GM12873 (cell line): Measurements from ENCODE around the gene CACNA2D4.

ENCODE experiments used
- TF ChIP-seq, protein P1 (sequence below): IDR thresholded peaks from 2 replicates; pipeline ENCODE4 v1.5.1; 2012; ENCODE audit warnings: low read depth, mild to moderate bottlenecking, moderate library complexity, low read length, control low read depth; ENCODE audit not compliant: insufficient read depth; ENCODE audit errors: missing control alignments

Gene CACNA2D4

GRCh38 chr12:1877169-1877878, 41.1 kb downstream of the CACNA2D4 start:
- TF ChIP-seq, protein P1, sequence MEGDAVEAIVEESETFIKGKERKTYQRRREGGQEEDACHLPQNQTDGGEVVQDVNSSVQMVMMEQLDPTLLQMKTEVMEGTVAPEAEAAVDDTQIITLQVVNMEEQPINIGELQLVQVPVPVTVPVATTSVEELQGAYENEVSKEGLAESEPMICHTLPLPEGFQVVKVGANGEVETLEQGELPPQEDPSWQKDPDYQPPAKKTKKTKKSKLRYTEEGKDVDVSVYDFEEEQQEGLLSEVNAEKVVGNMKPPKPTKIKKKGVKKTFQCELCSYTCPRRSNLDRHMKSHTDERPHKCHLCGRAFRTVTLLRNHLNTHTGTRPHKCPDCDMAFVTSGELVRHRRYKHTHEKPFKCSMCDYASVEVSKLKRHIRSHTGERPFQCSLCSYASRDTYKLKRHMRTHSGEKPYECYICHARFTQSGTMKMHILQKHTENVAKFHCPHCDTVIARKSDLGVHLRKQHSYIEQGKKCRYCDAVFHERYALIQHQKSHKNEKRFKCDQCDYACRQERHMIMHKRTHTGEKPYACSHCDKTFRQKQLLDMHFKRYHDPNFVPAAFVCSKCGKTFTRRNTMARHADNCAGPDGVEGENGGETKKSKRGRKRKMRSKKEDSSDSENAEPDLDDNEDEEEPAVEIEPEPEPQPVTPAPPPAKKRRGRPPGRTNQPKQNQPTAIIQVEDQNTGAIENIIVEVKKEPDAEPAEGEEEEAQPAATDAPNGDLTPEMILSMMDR = no peak

DNA sequence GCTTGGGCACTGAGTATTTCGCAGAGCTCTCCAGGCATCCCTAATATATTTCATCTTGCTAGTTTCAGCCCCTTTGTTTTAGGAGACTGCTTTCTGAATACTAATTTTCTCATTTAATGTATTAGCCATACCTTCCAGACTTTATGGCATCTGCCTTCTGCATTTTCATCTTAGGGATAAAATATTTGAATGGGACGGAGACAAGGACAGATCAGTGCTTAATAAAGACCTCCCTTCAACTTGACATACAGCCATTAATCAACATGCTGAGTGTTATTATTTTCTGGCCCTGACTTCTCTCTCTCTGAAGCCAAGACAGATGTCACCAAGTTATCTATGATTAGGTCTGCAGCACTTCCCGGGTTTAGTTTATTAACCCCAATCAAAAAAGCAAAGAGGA, 42.4 kb downstream of the CACNA2D4 start:
- TF ChIP-seq, protein P1 = no peak

GRCh38 chr12:1875608-1876007, 42.8 kb downstream of the CACNA2D4 start:
- TF ChIP-seq, protein P1 = no peak

DNA sequence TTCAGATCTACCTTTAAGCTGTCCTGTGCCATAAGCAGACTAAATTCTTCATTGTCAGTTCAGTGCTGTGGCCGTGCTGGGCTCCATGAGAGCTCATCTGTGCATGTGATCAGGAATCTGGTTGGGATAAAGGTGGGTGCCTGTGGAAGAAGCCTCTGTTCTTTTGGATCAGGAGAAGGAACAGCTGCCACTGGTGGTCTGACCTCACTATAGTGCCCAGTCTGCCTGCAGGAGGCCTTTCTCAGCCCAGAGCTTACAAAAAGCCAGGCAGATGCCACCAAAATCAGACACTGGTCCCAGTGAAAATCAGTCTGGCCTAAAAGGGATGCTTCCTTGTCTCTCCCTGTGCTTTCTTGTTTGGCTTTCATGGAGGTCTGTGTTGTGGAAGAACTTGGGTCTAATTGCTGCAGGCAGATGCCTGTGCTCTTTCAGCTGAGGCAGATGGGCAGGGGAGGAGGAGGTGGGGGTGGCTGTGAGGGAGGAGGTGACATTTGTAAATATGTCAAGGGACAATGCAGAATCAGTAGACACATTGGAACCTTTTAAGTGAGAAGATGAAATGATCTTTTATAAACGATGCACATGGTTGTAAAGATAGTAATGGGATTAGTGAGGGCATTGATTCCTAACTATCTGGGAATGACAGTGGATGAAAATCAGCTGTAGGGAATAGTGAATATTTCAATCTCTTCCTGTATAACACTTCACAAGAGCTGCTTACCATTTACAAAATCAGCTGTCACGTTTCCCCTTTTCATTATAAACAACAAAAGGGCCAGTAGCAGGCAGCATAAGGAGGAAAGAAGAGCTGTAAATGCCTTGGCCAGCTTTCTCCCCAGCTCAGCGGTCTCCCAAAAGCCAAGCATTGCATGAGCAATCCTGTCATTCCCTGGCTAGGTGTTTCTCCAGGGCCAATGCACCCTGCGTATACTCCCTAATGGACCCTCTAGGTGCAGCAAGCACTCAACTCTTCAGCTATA, 44.6 kb downstream of the CACNA2D4 start:
- TF ChIP-seq, protein P1 = no peak

DNA sequence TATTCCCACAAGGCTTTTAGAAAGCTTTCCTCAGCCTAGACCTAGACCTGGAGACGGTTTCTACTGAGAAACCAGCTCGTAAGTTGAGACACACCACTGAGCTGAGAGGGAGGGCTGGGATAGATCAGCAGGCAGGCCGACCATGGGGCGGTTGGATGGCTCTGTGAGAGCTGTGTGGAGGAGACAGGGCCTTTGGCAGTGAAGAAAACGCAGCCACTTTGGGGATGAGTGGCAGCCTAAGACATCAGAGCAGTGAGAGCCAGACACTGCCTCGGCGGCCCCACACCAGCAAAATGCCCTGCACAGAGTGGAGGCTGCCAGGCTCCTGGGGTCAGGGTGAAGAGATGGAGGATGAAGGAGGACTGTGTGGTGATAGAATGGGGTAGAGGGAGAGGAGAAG, 46.0 kb downstream of the CACNA2D4 start:
- TF ChIP-seq, protein P1 = no peak

DNA sequence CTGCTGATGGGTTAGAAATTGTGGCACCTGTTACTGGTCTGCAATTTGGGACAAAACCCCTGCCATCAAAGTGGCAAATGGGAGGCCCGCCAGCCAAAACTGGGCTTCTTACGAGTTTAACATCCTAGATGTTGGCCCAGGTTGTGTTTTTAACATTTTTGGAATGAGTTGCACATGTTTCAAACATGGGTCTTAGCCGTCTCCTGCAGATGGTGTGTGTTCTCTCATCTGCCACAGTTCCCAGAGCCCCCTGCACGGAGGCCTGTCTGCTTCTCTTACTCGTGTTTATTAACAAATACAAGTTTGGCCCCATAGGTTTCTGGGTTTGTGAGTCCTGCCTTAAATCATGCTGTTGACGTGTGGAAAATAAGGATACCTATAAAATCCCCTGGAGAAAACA, 46.5 kb downstream of the CACNA2D4 start:
- TF ChIP-seq, protein P1 = no peak
